Ovary (tissue), 9 donors: ENCODE results near the gene SLC35F4. TPM values are rescaled to one million over a fixed set of nuclear protein-coding genes. Genes with fewer than 3 reads are reported as not detected.

Source experiments
- DNase-seq, 5 donors: peaks; one replicate each; pipeline ENCODE4 v3.0.0-alpha.2; 2019 to 2020
- H3K27ac ChIP-seq, 2 donors: fragments of 200-600 bp; one replicate each; pipeline versions ENCODE4 v1.5.1 to v1.8.0; 2019 to 2022
- H3K27me3 ChIP-seq: fragments of 200-600 bp; one replicate; pipeline ENCODE4 v1.8.0; 2022
- H3K36me3 ChIP-seq: fragments of 200-600 bp; sonication (generic); one replicate; pipeline ENCODE4 v1.5.1; 2019
- H3K4me1 ChIP-seq: one replicate; pipeline ENCODE4 v1.8.1; 2013; ENCODE audit warnings: mild to moderate bottlenecking, moderate library complexity; ENCODE audit not compliant: insufficient read depth
- H3K4me3 ChIP-seq: fragments of 200-600 bp; sonication (generic); one replicate; pipeline ENCODE4 v1.5.1; 2017
- H3K9me3 ChIP-seq, 2 donors: fragments of 200-600 bp in 1 of 2; sonication (generic) in 1 of 2; one replicate each; pipeline versions ENCODE4 v1.5.1 to v1.8.1; 2013 to 2019; ENCODE audit warnings: mild to moderate bottlenecking in 1 of 2, moderate library complexity in 1 of 2
- CTCF ChIP-seq, 3 donors: fragments of 450-650 bp in 2 of 3; fragments of 200-600 bp in 1 of 3; IDR thresholded peaks; one replicate each; pipeline versions ENCODE4 v1.5.1 to v1.8.0; 2016 to 2022; ENCODE audit warnings: antibody characterized with exemption in 3 of 3, mild to moderate bottlenecking in 1 of 3
- EP300 ChIP-seq: sonication (generic); formaldehyde crosslinking; IDR thresholded peaks from one replicate; pipeline ENCODE4 v1.6.1; 2017; ENCODE audit warnings: antibody characterized with exemption
- POLR2A ChIP-seq: fragments of 450-650 bp; IDR thresholded peaks from one replicate; pipeline ENCODE4 v1.6.1; 2017; ENCODE audit warnings: antibody characterized with exemption, mild to moderate bottlenecking, moderate library complexity
- WGBS, 3 donors: extraction: QIAGEN DNeasy Blood & Tissue Kit in 1 of 3; methylation state at CpG; one replicate each; pipeline versions ENCODE4 v1.1.5 to v1.1.7; 2013 to 2017; 5-methylcytosine and 5-hydroxymethylcytosine counted together
- intact Hi-C, 4 donors: fragments of 100-400 bp; cut with DNase I; formaldehyde crosslinking; loops; one replicate each; pipeline versions ENCODE4 v1.11.0 to v1.15.1; 2022 to 2023
- polyA plus RNA-seq, 2 donors: library from polyadenylated mRNA; stranded (reverse); fragments of 200-250 nt in 1 of 2; fragments of 350-450 nt in 1 of 2; fragmentation: Illumina TruSeq in 1 of 2; extraction: RNeasy Lipid Tissue Mini Kit (QIAGEN cat#74804) in 1 of 2; gene quantifications; one replicate each; pipeline ENCODE4 v1.2.3, GENCODE V29; 2013 to 2014
- total RNA-seq, 7 donors: library from RNA; depleted of rRNA in 2 of 7; stranded (reverse); fragments of >200 nt in 2 of 7; fragmentation: NEBNext Ultra II Directional in 3 of 7; extraction: Animal tissue kit (Norgen Biotek cat#: 25700) in 3 of 7; gene quantifications; one replicate each; pipeline versions ENCODE4 v1.1.0 to v1.2.4, GENCODE V29; 2016 to 2023
- donor health status: DM: no; HTN: no; CAD: no; lungs with moderate emphysema.
- donor health status: DM: no; HTN: no; CAD: no.
- donor health status: Bipolar disorder and iron deficiency.
- donor health status: DM: yes; HTN: yes; CAD: no.
- donor health status: DM: no; HTN: no; CAD: no.
- donor health status: DM: yes; HTN: yes; CAD: no.

Gene SLC35F4
- total and polyA plus RNA-seq, 9 donors = 0.04 to 0.65 (median 0.20) TPM; not detected in 6

- Histone ChIP-seq H3K27ac (no peak overlapping the region), H3K27me3 (no peaks in the 10 kb centered on the region), H3K9me3 (no peaks in the 10 kb centered on the region), H3K4me1 (no peaks in the 10 kb centered on the region), H3K36me3 (no peaks in the 10 kb centered on the region), H3K4me3 (no peak overlapping the region)
- no peak for DNase-seq
- WGBS, 3 donors = 25 to 34% (median 29%) methylated on average over 5 of the region's 5 CpGs
- intact Hi-C loops = no loop called here
- TF ChIP-seq EP300 = no peak
- TF ChIP-seq POLR2A = no peak
- TF ChIP-seq CTCF (IDR thresholded peaks at IDR 0.05) = no peak
These were observed 31.4 kb upstream of the SLC35F4 start for GRCh38 chr14:57897144-57897748.

GRCh38 chr14:57889245-57889644, 23.4 kb upstream of the SLC35F4 start:
- Histone ChIP-seq H3K36me3 (no peaks in the 10 kb centered on the region), H3K4me3 (no peak overlapping the region), H3K27ac (no peak overlapping the region), H3K27me3 (no peaks in the 10 kb centered on the region), H3K9me3 (no peaks in the 10 kb centered on the region), H3K4me1 (no peaks in the 10 kb centered on the region)
- WGBS, 3 donors = 52 to 69% (median 52%) methylated on average over 4 of the region's 4 CpGs
- TF ChIP-seq CTCF (IDR thresholded peaks at IDR 0.05) = no peak
- TF ChIP-seq POLR2A = no peak
- TF ChIP-seq EP300 = no peak
- DNase-seq = peak in 4 of 5 donors; percentile 13 to 30 (median 24)
- intact Hi-C loops = no loop called here

GRCh38 chr14:57884175-57884574, 18.3 kb upstream of the SLC35F4 start:
- TF ChIP-seq CTCF (IDR thresholded peaks at IDR 0.05) = no peak
- TF ChIP-seq EP300 = no peak
- TF ChIP-seq POLR2A = no peak
- no peaks in the 10 kb centered on the region for H3K36me3 ChIP-seq
- no peak for DNase-seq
- no peak overlapping the region for H3K27ac ChIP-seq
- H3K4me1 ChIP-seq = no peaks in the 10 kb centered on the region
- intact Hi-C loops = no loop called here
- no peaks in the 10 kb centered on the region for H3K27me3 ChIP-seq
- H3K4me3 ChIP-seq = no peak overlapping the region
- WGBS, 3 donors = 30 to 43% (median 43%) methylated on average over 3 of the region's 3 CpGs
- no peaks in the 10 kb centered on the region for H3K9me3 ChIP-seq

- Histone ChIP-seq H3K9me3 (no peaks in the 10 kb centered on the region), H3K27me3 (no peaks in the 10 kb centered on the region), H3K4me3 (no peak overlapping the region), H3K36me3 (no peaks in the 10 kb centered on the region), H3K4me1 (no peaks in the 10 kb centered on the region), H3K27ac (no peak overlapping the region)
- 56 to 71% (median 62%) methylated on average over 7 of the region's 7 CpGs for WGBS, 3 donors
- intact Hi-C loops = no loop called here
- no peak for DNase-seq
- TF ChIP-seq CTCF (IDR thresholded peaks at IDR 0.05) (no peak), EP300 (no peak), POLR2A (no peak)
These were observed 17.2 kb upstream of the SLC35F4 start for GRCh38 chr14:57883061-57883460.
